BE2C (cell line): ENCODE measurements around the gene FAM111B.

Experiments used
- DNase-seq: peaks from one replicate; pipeline ENCODE4 v3.0.0-alpha.2; 2020
- H3K27me3 ChIP-seq: fragments of 250-450 bp; sonication (Bioruptor Pico); 2 replicates; pipeline ENCODE4 v1.5.1; 2020; ENCODE audit warnings: mild to moderate bottlenecking
- H3K36me3 ChIP-seq: fragments of 250-450 bp; sonication (Bioruptor Pico); 2 replicates; pipeline ENCODE4 v1.5.1; 2020; ENCODE audit warnings: mild to moderate bottlenecking
- H3K4me1 ChIP-seq: fragments of 250-450 bp; sonication (Bioruptor Pico); 2 replicates; pipeline ENCODE4 v1.5.1; 2020
- H3K4me3 ChIP-seq: 2 replicates; pipeline ENCODE4 v1.5.1; 2011; ENCODE audit warnings: low read depth, low read length
- H3K9me3 ChIP-seq: fragments of 250-450 bp; sonication (Bioruptor Pico); 2 replicates; pipeline ENCODE4 v1.5.1; 2020
- CTCF ChIP-seq: IDR thresholded peaks from 2 replicates; pipeline ENCODE4 v1.5.1; 2012; ENCODE audit warnings: mild to moderate bottlenecking, low read depth, low read length

Gene FAM111B

DNA sequence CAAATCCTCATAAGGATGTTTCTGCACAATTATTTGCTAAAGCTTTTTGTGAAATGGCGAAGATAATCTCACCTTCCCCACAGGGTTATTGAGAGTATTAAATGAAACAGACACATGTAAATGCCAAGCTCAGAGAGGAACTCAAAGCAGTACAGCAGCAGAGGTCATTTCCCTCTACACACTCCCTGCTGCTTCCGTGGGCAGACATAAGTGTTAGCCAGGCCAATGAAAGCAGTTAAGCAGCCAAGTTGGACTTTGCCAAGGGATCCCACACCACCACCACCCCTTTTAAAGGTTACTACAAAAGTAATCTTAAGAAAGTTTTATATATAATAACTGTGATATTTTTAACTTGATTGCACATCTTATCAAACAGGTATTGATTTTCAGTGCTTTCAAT is 31.6 kb downstream of the FAM111B start:
- H3K36me3 ChIP-seq, result no peaks in the 10 kb centered on the region
- H3K4me1 ChIP-seq, result no peaks in the 10 kb centered on the region
- TF ChIP-seq CTCF, result no peak
- no peaks in the 10 kb centered on the region for H3K9me3 ChIP-seq
- H3K27me3 ChIP-seq, result no peaks in the 10 kb centered on the region
- no peak overlapping the region for H3K4me3 ChIP-seq
- DNase-seq, result no peak

DNA sequence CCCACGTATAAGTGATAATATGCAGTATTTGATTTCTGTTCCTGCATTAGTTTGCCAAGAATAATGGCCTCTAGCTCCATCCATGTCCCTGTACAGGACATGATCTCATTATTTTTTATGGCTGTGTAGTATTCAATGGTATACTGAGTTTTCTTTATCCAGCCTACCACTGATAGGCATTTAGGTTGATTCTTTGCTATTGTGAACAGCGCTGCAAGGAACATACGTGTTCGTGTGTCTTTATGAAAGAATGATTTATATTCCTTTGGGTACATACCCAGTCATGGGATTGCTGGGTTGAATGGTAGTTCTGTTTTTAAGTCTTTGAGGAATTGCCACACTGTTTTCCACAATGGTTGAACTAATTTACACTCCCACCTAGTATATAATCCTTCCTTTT is 34.2 kb downstream of the FAM111B start:
- DNase-seq, result no peak
- Histone ChIP-seq H3K27me3 (peaks cover 7% of the 10 kb centered on the region; the same call in 1 of the 2 replicates), H3K4me3 (no peak overlapping the region), H3K36me3 (no peaks in the 10 kb centered on the region), H3K9me3 (no peaks in the 10 kb centered on the region), H3K4me1 (no peaks in the 10 kb centered on the region)
- TF ChIP-seq CTCF, result no peak

GRCh38 chr11:59141673-59142460 is 34.8 kb downstream of the FAM111B start:
- H3K4me3 ChIP-seq, result peak overlapping the region; percentile 71
- peaks cover 7% of the 10 kb centered on the region; the same call in 1 of the 2 replicates for H3K27me3 ChIP-seq
- DNase-seq, result no peak
- no peaks in the 10 kb centered on the region for H3K4me1 ChIP-seq
- no peak for TF ChIP-seq CTCF
- H3K36me3 ChIP-seq, result no peaks in the 10 kb centered on the region
- no peaks in the 10 kb centered on the region for H3K9me3 ChIP-seq

DNA sequence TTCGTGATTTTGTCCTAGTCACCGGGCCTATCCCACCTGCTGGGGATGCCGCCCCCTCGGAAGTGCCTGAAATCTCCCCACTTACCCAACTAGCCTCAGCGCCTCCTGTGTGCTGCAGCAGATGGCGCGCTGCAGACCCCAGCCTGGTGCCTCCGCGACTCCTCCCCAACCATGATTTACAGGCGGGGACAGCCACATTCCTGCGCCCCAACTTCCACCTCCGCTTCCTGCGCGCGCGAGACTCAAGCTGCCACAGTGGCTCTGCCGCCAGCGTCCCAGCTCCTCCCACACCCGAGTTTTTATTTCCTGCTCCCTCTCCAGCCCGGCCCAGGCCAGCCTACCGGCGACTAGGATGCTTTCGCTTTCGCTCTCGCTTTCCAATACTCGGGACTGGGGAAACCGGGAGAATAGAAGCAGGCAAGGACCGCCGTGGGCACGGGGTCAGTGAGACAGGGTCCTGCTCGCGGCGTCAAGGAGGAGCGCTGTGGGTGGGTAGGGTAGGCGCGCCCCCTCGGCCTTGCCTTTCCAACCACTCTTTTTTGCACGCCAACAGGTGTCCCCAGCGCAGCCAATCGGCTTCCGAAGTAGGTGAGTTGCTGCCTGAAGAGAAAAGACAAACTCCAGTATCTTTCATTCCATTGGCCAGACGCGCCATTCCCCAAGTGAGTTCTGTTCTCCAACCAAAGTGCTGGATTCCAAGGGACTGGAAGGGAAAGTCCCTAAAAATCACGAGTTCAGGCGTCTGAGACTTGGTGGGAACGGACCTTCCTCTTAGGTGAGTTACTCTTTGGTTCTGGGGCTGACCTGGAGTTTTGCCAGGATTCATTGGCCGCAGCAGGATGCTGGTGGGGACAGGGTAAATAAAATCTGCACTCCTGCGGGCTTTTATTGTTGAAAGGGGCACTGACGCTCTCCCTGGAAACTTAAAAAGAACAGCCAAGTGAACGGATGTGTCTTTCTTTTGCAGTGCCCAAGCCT is 35.8 kb downstream of the FAM111B start, which contains the start of gene FAM111A:
Gene FAM111A (plus strand): TSS at position 327 of the 978 bp plus-strand sequence. CDS start 6,017 bp downstream, outside the sequence.
- no peaks in the 10 kb centered on the region for H3K36me3 ChIP-seq
- TF ChIP-seq CTCF, result no peak
- no peaks in the 10 kb centered on the region for H3K4me1 ChIP-seq
- H3K27me3 ChIP-seq, result peaks cover 7% of the 10 kb centered on the region; the same call in 1 of the 2 replicates
- no peaks in the 10 kb centered on the region for H3K9me3 ChIP-seq
- peak; percentile 36 for DNase-seq
- peak within 1 kb of the TSS; percentile 71 for H3K4me3 ChIP-seq

DNA sequence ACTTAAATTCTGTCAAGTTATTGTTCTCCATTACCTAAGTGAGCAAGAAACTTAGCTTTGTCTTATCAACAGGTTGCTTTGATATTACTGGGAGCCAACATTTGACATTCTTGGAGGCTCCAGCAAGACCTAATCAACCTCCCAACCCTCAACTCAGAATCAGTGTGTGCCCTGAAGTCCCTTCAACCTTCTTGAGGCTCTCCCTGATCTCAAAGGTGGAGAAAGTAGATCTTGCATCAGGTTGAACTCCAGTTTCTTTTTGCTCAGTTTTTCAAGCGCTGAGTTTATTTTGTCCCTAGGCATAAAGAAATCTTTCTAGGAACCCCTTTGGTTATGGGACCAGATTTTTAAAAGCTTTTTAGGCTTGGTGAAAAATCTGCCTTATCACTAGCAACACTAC is 37.1 kb downstream of the FAM111B start:
- no peak for DNase-seq
- no peak for TF ChIP-seq CTCF
- Histone ChIP-seq H3K27me3 (peaks cover 7% of the 10 kb centered on the region; the same call in 1 of the 2 replicates), H3K4me3 (peak overlapping the region; percentile 28; the same call in 1 of the 2 replicates), H3K36me3 (no peaks in the 10 kb centered on the region), H3K9me3 (no peaks in the 10 kb centered on the region), H3K4me1 (no peaks in the 10 kb centered on the region)
